Left cardiac atrium (tissue), 4 donors: ENCODE measurements around the gene EPHB2. TPM values are rescaled to one million over a fixed set of nuclear protein-coding genes. Genes with fewer than 3 reads are reported as not detected.
A peak's percentile ranks its signal among the peaks of the same experiment; 100 is the strongest.

Source experiments
- ATAC-seq, 2 donors: fragments of 200-7000 bp; cut with Tn5 transposase; one replicate each; pipeline ENCODE4 v1.9.1; 2020; ENCODE audit warnings: mild to moderate bottlenecking in 2 of 2, moderate library complexity in 2 of 2
- DNase-seq: peaks from one replicate; pipeline ENCODE4 v3.0.0-alpha.2; 2020
- intact Hi-C, 2 donors: fragments of 100-400 bp; cut with DNase I; formaldehyde crosslinking; loops; one replicate each; pipeline versions ENCODE4 v1.14.1 to v1.15.1; 2022 to 2023
- total RNA-seq, 2 donors: library from RNA; stranded (reverse); fragmentation: NEBNext Ultra II Directional; extraction: Animal tissue kit (Norgen Biotek cat#: 25700); gene quantifications; one replicate each; pipeline ENCODE4 v1.2.1, GENCODE V29; 2021
- donor health status: DM: no; HTN: yes; CAD: no.
- donor health status: DM: no; HTN: yes; CAD: no; lungs with severe emphysema.
- donor health status: DM: yes; HTN: yes; CAD: no.
- donor health status: Dilated cardiomyopathy.

EPHB2 gene
- total RNA-seq, 2 donors from 2014 or later, result 2.9 to 4.3 TPM

DNA sequence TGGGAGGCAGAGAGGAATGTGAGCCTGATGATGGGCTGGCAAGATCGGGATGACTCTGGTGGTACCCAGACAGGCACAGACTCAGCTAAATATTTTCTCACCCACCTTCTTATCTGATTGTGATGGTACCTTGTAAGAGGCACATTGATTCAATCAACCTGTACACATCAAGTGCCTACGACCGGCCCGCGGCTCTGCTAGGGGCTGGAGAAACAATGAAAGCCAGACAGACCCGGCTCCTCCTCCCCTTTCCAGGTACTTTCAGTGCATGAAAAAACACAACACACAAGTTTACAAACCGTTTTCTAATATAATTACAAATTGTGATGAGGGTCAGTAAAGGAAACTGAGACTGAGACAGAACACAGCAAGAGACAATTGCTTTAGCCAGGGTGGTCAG, 147.0 kb downstream of the EPHB2 start:
- intact Hi-C loops, result no loop called here
- ATAC-seq, result no peak
- DNase-seq, result no peak

DNA sequence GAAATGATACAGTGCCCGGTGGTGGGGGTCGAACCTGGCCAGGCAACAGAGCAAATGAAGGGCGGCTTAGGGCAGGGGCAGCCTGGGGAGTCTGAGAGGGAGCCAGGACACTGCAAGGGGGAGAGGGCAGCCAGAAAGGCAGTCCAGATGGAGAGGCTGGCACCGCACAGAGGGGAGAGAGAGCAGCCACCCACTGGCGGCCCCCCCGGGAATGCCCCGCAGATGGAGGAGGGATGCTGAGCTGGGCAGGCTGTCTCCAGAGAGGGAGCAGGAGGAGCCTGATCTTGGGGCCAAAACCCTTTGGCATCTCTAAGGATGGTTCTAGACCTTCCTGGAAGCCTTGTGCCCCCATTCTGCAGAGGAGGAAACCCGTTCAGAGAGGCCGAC, 149.8 kb downstream of the EPHB2 start:
- intact Hi-C loops, result no loop called here

DNA sequence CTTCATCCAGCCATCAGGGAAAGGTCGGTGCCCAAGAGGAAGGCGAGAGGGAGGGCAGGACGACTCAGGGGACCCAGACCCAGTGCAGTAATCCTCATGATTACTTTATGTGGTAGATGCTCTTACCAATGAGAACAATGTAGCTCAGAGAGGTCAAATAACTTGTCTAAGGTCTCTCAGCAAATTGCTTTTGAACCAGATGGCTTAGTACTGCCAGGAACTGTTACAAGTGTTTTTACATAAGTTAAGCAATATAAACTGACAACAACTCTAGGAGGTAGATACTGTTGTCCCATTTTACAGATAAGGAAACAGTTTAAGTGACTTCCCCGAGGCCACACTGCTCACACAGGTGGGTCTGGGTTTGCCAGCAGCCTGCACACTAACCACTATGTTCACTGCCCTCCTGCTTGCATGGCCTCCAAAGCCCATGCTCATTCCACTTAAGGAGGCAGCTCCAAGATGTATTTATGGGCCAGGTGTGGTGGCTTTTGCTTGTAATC, 150.3 kb downstream of the EPHB2 start:
- intact Hi-C loops, result no loop called here
- DNase-seq (no peak), ATAC-seq (no peak)

More for the DNA sequence above, 149.8 kb downstream of the EPHB2 start:
- no peak for ATAC-seq
- no peak for DNase-seq

DNA sequence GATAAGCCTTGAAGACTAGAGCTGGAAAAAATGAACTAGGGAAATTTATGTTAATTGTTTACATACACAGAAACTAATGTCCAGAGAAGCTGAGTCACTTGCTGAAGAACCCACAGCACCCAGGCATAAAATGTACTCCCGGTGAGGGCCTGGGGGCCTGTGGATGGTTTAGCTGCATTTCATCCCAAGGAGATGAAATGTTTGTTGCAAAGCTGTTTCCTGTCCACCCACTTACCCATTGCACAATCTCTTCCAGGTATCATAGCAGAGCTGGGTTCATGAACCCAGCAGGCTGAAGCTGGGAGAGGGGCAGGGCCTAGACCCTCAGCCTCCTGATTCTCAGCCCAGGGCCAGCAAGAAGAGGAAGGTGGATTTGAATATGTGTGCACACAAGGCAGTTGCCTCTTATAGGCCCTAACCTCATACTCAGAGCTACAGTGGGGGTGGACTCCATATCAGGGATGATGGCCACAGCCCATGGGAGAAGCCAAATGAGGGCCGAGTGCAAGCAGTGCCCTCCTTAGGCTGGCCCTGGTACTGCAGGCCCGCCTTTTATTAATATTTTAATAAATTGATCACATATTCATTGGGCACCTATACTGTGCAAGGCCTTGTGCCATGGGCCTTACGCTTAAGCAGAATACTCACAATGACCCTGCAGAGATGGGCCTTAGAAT, 151.3 kb downstream of the EPHB2 start:
- intact Hi-C loops, result no loop called here
- no peak for DNase-seq
- ATAC-seq, result peak; percentile 84 to 85

DNA sequence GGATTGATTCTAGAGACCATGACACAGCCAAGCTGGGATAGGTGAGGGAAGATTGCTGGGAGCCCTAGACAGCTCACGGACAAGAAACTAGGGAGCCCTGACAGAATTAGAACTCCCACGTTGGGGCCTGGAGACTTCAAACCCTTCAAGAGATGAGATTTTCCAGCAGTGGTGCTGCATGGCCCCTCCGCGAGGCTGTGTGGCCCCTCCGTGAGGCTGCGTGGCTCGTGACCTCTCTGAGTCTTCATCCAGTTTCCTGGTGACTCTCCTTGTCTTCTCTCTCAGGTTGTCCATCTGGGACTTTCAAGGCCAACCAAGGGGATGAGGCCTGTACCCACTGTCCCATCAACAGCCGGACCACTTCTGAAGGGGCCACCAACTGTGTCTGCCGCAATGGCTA, 152.1 kb downstream of the EPHB2 start:
- ATAC-seq, result no peak
- intact Hi-C loops, result no loop called here
- DNase-seq, result no peak

DNA sequence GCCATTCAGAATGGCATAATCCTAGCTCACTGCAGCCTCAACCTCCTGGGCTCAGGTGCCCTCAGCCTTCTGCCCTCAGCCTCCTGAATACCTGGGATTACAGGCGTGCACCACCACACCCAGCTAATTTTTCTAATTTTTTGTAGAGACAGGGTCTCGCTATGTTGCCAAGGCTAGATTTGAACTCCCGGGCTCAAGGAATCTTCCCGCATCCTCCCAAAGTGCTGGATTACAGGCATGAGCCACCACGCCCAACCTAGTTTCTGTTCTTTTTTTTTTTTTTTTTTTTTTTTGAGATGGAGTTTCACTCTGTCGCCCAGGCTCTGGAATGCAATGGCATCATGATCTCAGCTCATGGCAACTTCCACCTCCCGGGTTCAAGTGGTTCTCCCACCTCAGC, 153.1 kb downstream of the EPHB2 start:
- intact Hi-C loops, result no loop called here

DNA sequence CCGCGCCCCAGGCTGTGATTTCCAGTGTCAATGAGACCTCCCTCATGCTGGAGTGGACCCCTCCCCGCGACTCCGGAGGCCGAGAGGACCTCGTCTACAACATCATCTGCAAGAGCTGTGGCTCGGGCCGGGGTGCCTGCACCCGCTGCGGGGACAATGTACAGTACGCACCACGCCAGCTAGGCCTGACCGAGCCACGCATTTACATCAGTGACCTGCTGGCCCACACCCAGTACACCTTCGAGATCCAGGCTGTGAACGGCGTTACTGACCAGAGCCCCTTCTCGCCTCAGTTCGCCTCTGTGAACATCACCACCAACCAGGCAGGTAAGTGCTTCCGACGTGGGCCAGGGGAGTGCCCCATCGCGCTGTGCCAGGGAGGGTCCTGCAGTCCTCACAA, 154.2 kb downstream of the EPHB2 start:
- no peak for DNase-seq
- ATAC-seq, result no peak
- intact Hi-C loops, result no loop called here

More for the DNA sequence above, 153.1 kb downstream of the EPHB2 start:
- DNase-seq, result no peak
- ATAC-seq, result no peak

DNA sequence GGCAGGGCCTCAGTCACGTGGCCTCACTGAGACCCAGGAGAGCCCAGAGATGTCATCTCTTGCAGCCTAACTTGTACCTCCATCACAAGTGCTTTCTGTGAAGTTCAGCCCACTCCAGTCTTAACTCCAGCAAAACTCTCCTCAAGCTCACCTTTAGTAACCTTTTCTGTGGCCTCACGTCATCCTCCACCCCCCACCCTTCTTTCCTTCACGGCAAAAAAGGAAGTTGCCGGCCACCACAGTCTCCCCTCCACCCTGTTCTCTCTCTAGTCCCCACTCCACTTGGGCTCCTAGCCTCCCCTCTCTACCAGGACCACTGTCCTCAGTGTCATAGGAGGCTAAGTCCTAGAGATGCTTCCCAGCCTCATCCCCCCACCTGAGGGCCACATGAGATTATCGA, 155.1 kb downstream of the EPHB2 start:
- DNase-seq (no peak), ATAC-seq (no peak)
- intact Hi-C loops, result no loop called here

DNA sequence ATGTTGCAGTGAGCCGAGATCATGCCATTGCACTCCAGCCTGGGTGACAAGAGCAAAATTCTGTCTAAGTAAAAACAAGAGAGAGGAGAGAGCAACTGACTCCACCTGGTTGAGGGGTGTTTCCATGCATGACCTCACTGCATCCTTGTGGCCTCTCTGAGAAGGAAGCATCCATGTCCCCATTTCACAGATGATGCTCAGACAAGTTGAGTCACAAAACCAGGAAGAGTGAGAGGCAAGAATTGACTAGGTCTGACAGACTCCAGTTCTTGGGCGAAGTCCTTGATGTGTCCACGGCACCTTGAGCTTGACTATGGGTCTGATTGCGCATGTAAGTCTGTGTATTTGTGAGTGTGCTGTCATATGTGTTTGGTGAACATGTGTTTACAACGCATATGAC, 156.2 kb downstream of the EPHB2 start:
- intact Hi-C loops, result no loop called here
- ATAC-seq (no peak), DNase-seq (no peak)

DNA sequence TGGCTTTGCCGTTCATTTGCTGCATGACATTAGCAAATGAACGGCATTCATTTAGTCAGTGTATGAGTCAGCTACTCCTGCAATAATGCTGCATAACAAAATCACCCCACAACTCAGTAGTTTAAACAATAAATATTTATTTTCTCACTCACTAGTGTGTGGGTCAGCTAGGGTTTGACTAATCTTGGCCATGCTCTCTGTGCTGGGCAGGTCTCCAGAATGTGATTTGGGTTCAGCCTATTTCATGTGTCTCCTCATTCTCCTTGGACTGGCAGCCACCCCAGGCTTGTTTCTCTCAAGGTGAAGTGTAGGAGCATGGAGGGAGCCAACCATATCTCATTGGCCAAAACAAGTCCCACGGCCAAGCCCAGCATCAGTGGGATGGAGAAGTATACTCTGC, 157.7 kb downstream of the EPHB2 start:
- ATAC-seq (no peak), DNase-seq (no peak)
- intact Hi-C loops, result no loop called here

DNA sequence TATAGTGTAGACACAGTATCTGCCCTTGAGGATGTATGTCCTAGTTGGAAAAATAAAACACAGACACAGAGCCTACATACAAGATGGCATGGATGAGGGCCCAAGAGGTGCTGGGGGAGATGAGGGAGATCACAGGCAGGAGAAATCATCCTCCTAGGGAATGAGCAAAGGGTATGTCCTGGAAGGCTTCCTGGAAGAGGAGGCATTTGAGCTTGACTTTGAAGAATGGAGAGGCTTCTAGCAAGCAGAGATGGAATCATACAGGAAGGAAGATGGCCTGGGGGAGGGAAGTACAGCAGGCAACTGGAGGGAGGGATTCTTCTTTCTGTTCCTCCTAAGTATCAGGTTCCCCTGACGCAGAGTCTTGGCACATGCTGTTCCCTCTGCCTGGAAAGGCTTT, 158.7 kb downstream of the EPHB2 start:
- no peak for ATAC-seq
- no peak for DNase-seq
- intact Hi-C loops, result no loop called here

DNA sequence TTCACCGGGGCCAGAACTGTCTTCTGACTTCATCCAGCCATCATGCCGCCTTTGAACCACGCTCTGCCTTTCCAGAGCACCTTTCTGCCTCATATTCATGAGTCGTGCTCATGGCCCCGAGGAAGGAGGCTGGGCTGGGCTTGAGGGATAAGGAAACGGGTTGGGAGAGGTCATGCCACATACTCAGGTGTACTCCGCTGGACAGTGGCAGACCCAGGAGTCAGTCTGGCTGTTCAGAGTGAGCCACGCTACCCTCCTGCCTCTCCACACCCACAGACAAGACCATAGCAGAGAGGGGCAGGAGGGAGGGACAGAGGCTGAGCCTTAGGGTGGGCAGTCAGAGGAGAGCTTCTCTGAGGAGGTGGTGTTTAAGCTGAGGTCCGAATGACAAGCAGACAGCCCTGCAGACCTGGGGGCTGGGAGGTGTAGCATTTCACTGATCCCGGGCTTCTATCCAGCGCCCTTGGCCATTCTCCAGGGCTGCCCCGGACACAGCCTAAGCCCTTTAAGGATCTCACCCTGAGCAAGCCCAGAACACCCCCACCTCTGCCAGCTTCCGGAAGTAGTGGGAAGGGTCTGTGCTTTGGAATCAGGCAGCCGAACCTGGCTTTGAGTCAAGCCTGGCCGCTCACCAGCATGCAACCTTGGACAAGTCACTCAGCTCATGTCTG, 159.7 kb downstream of the EPHB2 start:
- no peak for DNase-seq
- peak; percentile 19 to 77 for ATAC-seq
- intact Hi-C loops, result loop anchor here in 1 of 2 donors (10.0 kb wide), 1 partner anchor 306 kb away; the partner anchor contains the start of gene EPHA8

DNA sequence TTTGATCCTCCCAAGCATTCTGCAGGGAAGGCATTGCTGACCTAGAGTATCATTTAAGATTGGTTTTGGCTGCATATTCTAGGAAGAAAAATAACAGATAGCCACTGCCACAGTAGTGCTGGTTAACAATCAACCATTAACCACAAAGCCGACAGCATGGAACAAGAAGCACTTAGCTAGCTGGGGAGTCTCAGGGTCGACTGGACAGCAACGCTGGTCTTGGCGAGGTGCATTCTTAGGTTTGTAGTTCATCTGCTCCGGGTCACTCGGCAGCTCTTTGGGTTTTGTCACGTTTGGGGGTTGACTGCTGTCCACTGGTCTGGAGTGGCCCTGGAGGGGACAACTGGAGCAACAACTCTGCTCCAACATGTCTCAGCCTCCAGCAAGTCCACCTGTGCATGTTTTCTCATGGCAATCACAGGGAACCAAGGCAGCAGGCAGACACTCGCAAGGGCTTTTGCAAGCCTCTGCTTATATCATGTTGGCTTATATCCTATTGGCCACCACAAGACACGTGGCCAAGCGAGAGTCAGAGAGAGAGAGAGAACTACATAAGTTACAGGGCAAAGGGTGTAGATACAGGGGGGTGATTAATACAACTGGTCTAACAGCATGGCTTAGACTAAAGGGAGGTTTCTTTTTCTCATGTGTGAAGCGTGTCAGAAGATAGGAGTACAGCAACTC, 162.5 kb downstream of the EPHB2 start:
- DNase-seq, result no peak
- intact Hi-C loops, result loop anchor here in 1 of 2 donors (10.0 kb wide), 1 partner anchor 308 kb away; the partner anchor contains the start of gene EPHA8
- ATAC-seq, result no peak

DNA sequence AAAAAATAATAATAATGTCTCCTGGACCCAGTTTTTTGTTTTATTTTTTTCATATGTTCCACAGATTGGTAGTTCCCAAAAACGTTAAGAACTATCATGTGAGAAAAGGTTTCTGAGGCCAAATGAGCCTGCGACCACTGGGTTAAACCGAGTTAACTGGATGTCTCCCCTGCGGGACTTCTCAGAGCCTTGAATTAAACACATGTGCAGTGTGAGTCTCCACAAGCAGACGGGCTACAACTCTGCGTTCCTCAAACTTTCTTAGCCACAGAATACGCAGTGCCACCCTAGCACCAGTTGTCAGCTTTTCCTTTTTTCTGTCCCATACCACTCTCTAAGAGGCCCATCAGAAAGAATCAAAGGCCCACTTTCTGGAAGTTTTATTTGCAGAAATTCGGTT, 164.1 kb downstream of the EPHB2 start:
- no peak for ATAC-seq

DNA sequence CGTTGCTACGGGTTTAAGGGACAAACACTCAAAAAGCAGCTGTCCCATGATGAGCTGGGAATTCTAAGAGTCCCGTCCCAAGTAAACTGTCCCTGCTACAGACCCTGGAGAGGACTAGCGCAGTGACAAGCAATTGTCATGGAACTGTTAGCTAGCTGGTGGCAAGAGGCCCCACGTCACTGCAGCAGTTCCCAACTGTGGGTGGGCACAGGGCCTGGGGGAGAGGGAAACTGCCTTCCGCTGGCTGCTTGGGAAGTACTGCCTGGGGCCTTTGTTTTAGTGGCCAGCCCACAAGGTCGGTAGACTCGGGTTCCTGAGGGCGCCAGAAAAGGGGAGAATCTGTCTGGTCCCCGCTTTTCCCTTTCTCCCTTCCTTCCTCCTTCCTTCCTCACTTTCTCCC, 164.6 kb downstream of the EPHB2 start:
- intact Hi-C loops, result loop anchor here in 1 of 2 donors (10.0 kb wide), 1 partner anchor 310 kb away; the partner anchor contains the start of gene EPHA8
- DNase-seq (no peak), ATAC-seq (no peak)

More for the DNA sequence above, 164.1 kb downstream of the EPHB2 start:
- DNase-seq, result no peak
- intact Hi-C loops, result loop anchor here in 1 of 2 donors (10.0 kb wide), 1 partner anchor 310 kb away; the partner anchor contains the start of gene EPHA8

DNA sequence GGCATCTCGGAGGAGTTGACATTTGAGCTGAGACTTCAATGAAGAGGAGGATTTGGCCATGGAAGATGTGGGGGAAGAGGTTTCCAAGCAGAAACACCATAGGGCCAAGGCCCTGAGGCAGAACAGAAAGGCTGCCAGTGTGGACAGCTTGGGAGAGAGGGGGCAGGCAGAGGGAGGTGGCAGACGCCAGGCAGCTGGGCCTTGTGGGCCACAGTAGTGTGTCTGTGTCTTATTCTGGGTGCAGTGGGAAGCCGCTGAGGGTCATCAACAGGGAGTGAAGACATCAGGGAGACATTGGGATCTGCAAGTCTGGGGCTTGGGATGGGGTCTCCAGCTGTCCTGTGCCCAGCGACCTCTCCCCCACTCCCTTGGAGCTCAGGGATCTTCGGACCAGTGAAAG, 165.2 kb downstream of the EPHB2 start:
- no peak for DNase-seq
- no peak for ATAC-seq
- intact Hi-C loops, result loop anchor here in 1 of 2 donors (10.0 kb wide), 1 partner anchor 311 kb away; the partner anchor contains the start of gene EPHA8

DNA sequence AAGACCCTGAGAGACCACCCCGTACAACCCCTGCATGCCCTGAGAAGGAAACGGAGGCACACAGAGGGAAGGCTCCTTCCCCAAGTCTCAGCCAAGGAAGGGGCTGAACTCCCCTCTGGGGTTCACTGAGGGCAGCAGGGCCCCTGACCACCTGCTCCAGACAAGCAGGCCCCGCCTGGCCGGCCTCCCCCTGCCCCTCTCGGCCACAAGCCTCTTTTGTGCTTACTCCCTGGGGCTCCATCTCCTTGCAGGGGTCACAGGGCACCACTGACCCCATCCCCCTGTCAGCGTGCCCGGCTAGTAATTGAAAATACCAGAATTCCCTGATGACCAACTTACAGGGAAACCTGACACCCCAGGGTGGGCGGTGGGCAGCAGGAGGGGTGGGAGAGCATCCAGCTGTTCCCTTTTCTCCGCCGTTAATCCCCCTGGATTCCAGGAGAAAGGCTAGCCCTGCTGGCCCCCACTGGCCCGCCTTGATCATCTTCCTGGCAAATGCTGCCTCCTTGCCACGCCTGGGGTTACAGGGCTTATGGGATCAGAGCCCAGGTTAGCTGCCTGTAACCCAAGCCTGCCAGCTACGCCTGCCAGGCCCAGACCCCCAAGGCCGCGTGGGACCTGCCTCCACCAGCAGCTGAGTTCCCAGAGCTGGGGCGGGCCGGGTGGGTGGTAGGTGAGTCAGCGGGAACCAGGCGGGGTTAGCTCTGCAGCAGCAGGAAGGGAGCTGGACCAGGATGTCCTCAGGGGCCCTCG, 165.9 kb downstream of the EPHB2 start:
- intact Hi-C loops, result loop anchor here in 1 of 2 donors (10.0 kb wide), 1 partner anchor 312 kb away; the partner anchor contains the start of gene EPHA8
- ATAC-seq, result peak; percentile 34 to 70
- peak; percentile 44 for DNase-seq

DNA sequence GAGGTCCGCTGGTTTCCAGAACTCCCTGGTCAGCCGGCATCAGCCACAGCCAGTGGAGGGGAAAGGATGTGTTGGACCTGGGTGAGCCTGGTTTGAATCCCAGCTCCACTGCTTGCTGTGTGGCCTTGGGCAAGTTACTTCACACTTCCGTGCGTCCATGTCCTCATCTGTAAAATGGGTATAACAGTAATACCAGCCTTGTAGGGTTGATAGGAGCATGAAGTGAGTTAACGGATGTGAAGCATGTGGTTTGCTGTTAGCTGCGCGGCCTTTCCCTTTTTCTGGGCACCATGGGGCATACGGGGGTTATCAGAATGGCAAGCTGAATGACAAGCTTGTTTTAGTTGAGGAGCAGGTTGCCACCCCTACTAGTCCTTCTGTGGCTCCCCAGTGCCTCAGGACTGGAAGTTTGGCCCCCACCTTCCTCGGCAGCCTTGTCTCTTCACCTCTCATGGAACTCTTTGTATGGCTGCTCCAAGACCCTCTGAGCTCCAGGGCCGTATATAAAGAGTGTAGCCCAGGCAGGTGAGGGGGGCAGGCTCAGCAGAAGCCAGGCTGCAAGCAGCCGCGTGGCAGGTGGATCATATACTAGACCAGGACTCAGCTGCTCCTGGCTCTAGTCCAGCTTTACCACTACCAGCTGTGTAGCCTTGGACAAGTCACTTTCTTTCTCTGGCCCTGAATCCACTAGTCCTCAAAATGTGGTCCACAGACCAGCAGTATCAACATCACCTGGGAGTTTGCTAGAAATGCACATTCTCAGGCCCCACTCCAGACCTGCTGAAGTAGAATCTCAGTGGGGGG, 166.7 kb downstream of the EPHB2 start:
- DNase-seq (no peak), ATAC-seq (no peak)
- intact Hi-C loops, result loop anchor here in 1 of 2 donors (10.0 kb wide), 1 partner anchor 313 kb away; the partner anchor contains the start of gene EPHA8
